GM18498 (cell line): ENCODE measurements around the gene GMPS.

Experiments used
- ATAC-seq: cut with Tn5 transposase; IDR thresholded peaks from one replicate; pipeline ENCODE4 v1.9.1; 2021; ENCODE audit warnings: mild to moderate bottlenecking, moderate library complexity; ENCODE audit not compliant: unreplicated experiment

The GMPS gene

DNA sequence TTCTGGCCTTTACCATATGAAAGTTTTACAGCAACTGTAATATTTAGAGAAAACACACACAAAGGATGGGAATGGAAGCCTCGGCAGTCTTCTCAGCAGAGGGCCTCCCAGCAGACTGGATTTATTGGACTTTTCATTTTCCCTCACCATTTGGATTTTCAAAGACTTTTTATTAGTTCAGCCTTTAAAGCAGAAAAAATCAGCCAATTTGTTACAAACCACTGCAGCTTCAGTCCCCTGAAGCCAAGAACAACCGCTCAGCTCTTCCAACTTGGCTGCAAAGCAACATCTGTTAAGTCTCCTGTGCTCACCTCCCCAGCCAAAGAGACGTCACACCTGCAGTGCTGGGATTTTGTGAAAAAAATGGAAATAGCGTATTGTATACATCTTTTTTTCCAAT, 120.8 kb downstream of the GMPS start:
- no peak for ATAC-seq

DNA sequence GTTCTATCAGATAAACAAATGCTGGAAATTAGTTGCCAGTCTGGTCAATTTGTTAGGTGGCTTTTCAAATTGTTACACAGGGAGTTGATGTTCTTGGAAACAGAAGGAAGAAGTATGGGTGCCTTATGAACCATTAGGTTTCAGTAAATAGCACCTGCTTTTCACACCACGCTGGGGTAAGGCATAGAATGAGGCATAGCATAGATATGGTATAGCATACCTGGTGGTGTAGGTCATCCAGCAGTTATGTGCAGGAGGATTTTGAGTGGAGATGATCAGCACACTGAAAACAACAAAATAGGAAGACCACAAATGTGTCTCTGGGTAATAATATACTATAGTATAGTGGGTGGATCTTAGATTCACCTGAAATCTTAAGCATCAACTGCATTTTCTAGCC, 121.4 kb downstream of the GMPS start:
- no peak for ATAC-seq
